Measurements from ENCODE around the gene TRAM2. TPM values are rescaled to one million over a fixed set of nuclear protein-coding genes. Genes with fewer than 3 reads are reported as not detected.

TRAM2 gene
- total and polyA plus RNA-seq, 2 of the 13 experiments (the other 11 are each of a cell fraction or from before 2014, with no cell fraction given): 49.1 to 72.5 TPM

DNA sequence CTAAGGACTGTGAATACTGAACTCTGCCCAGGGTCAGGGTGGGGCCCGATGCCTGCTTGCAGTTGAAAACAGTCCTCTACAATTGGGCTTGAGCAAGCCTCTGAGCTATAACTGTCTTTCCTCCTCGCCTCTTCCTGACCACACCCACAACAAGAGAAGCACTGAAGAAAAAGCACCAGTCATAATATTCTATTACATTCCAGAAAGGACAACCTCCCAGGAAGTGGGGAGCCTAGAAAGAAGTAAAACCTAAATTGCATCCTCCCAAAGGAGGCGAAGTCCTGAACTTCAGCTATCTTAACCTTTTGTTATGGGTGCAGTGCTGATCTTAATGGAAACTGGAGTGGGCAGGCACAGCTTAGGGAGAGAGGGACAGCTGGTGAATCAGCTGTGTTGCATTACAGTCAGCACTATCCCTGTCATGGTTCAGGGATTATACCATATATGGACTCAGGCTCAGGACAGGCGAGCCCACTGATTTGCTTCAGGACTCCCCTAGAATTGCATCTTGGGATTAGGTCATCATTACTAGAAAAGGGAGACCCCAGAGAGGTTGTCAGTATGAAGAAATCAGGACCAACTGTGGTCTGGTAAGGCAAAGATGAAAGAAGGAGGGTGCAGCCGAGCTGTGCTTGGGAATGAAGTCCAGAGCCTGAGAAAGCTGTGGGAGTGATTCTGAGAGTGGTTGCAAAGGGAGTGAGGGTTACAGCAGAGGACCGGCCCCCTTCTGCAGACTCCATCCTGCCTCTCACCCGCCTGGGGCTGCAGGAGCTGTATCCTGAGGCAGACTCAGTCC lies 18.3 kb upstream of the TRAM2 start (continued):
- TF ChIP-seq, protein P1, sequence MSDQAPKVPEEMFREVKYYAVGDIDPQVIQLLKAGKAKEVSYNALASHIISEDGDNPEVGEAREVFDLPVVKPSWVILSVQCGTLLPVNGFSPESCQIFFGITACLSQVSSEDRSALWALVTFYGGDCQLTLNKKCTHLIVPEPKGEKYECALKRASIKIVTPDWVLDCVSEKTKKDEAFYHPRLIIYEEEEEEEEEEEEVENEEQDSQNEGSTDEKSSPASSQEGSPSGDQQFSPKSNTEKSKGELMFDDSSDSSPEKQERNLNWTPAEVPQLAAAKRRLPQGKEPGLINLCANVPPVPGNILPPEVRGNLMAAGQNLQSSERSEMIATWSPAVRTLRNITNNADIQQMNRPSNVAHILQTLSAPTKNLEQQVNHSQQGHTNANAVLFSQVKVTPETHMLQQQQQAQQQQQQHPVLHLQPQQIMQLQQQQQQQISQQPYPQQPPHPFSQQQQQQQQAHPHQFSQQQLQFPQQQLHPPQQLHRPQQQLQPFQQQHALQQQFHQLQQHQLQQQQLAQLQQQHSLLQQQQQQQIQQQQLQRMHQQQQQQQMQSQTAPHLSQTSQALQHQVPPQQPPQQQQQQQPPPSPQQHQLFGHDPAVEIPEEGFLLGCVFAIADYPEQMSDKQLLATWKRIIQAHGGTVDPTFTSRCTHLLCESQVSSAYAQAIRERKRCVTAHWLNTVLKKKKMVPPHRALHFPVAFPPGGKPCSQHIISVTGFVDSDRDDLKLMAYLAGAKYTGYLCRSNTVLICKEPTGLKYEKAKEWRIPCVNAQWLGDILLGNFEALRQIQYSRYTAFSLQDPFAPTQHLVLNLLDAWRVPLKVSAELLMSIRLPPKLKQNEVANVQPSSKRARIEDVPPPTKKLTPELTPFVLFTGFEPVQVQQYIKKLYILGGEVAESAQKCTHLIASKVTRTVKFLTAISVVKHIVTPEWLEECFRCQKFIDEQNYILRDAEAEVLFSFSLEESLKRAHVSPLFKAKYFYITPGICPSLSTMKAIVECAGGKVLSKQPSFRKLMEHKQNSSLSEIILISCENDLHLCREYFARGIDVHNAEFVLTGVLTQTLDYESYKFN (CRISPR knock-in tag; conservative IDR thresholded peaks at IDR 0.05): peak; percentile 53; the same call in 1 of the 2 replicates
- TF ChIP-seq ZNF777 (CRISPR knock-in tag; IDR thresholded peaks at IDR 0.05) (no peak), HNF4A (CRISPR knock-in tag; IDR thresholded peaks at IDR 0.05) (peak; percentile 16), PITX1 (CRISPR knock-in tag; IDR thresholded peaks at IDR 0.05) (peak; percentile 31; the same call in 1 of the 2 replicates), SMARCC2 (IDR thresholded peaks at IDR 0.05) (no peak), ZNF788 (CRISPR knock-in tag; IDR thresholded peaks at IDR 0.05; ENCODE audit: borderline replicate concordance) (no peak), SP4 (CRISPR knock-in tag; IDR thresholded peaks at IDR 0.05) (peak; percentile 36; the same call in 1 of the 2 replicates), NCOA2 (CRISPR knock-in tag; IDR thresholded peaks at IDR 0.05) (no peak), ZNF549 (CRISPR knock-in tag; IDR thresholded peaks at IDR 0.05) (no peak), TCF12 (IDR thresholded peaks at IDR 0.05) (no peak), TCF12 (CRISPR knock-in tag; IDR thresholded peaks at IDR 0.05) (no peak), SOX13 (IDR thresholded peaks at IDR 0.05) (no peak), SOX13 (CRISPR knock-in tag; conservative IDR thresholded peaks at IDR 0.05 in 1 of 2, IDR thresholded peaks at IDR 0.05 in 1 of 2) (peak in 1 of 2 experiments; percentile 5; a peak in 2 of 4 replicates), ZNF335 (CRISPR knock-in tag; IDR thresholded peaks at IDR 0.05) (0 out of 2 replicates have a peak, but pooled peaks have one; percentile 63), ADNP (CRISPR knock-in tag; IDR thresholded peaks at IDR 0.05) (no peak), GATAD2A (CRISPR knock-in tag; IDR thresholded peaks at IDR 0.05) (peak; percentile 74), CAMTA2 (CRISPR knock-in tag; IDR thresholded peaks at IDR 0.05; ENCODE audit: borderline replicate concordance) (no peak), CHD4 (IDR thresholded peaks at IDR 0.05; ENCODE audit: borderline replicate concordance, low read length) (no peak)
- TF ChIP-seq, protein P2, sequence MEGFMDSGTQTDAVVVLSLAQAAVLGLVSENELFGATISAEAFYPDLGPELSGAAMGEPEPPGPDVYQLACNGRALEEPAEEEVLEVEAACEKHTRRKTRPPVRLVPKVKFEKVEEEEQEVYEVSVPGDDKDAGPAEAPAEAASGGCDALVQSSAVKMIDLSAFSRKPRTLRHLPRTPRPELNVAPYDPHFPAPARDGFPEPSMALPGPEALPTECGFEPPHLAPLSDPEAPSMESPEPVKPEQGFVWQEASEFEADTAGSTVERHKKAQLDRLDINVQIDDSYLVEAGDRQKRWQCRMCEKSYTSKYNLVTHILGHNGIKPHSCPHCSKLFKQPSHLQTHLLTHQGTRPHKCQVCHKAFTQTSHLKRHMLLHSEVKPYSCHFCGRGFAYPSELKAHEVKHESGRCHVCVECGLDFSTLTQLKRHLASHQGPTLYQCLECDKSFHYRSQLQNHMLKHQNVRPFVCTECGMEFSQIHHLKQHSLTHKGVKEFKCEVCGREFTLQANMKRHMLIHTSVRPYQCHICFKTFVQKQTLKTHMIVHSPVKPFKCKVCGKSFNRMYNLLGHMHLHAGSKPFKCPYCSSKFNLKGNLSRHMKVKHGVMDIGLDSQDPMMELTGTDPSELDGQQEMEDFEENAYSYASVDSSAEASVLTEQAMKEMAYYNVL (CRISPR knock-in tag; IDR thresholded peaks at IDR 0.05; ENCODE audit: borderline replicate concordance): 0 out of 2 replicates have a peak, but pooled peaks have one; percentile 34
- TF ChIP-seq, protein P3, sequence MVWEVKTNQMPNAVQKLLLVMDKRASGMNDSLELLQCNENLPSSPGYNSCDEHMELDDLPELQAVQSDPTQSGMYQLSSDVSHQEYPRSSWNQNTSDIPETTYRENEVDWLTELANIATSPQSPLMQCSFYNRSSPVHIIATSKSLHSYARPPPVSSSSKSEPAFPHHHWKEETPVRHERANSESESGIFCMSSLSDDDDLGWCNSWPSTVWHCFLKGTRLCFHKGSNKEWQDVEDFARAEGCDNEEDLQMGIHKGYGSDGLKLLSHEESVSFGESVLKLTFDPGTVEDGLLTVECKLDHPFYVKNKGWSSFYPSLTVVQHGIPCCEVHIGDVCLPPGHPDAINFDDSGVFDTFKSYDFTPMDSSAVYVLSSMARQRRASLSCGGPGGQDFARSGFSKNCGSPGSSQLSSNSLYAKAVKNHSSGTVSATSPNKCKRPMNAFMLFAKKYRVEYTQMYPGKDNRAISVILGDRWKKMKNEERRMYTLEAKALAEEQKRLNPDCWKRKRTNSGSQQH (CRISPR knock-in tag; IDR thresholded peaks at IDR 0.05; ENCODE audit: low read depth): peak; percentile 83; the same call in 1 of the 2 replicates
- TF ChIP-seq, protein P4, sequence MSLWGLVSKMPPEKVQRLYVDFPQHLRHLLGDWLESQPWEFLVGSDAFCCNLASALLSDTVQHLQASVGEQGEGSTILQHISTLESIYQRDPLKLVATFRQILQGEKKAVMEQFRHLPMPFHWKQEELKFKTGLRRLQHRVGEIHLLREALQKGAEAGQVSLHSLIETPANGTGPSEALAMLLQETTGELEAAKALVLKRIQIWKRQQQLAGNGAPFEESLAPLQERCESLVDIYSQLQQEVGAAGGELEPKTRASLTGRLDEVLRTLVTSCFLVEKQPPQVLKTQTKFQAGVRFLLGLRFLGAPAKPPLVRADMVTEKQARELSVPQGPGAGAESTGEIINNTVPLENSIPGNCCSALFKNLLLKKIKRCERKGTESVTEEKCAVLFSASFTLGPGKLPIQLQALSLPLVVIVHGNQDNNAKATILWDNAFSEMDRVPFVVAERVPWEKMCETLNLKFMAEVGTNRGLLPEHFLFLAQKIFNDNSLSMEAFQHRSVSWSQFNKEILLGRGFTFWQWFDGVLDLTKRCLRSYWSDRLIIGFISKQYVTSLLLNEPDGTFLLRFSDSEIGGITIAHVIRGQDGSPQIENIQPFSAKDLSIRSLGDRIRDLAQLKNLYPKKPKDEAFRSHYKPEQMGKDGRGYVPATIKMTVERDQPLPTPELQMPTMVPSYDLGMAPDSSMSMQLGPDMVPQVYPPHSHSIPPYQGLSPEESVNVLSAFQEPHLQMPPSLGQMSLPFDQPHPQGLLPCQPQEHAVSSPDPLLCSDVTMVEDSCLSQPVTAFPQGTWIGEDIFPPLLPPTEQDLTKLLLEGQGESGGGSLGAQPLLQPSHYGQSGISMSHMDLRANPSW (CRISPR knock-in tag; IDR thresholded peaks at IDR 0.05; ENCODE audit: borderline replicate concordance): no peak

Measured in HepG2 (cell line).